ENCODE results near the gene RHEX.
"Not testable (repeated sequence)": the region's sequence is repeated elsewhere in the genome, so short reads cannot be mapped to it uniquely, and the experiment has no call there.

The RHEX gene

DNA sequence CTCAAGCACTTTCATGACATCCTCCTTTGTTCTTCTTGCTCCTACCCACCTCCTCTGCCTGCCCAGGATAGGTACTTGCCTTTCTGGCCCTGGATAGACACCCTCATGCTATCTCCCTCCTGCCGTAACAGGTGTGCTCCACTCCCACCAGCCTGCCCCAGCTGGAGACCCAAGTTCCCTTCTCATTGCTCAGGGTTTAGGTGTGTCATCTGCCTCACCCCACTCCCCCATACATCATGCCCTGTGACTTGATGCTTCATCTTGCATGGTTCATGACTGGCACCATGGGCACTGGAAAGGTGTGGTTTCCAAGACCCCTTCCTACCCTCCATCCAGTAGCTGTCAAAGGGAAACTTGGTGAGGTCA is 5.9 kb downstream of the RHEX start:
- no peak for DNase-seq (ENCODE audit: low read depth, low spot score)

DNA sequence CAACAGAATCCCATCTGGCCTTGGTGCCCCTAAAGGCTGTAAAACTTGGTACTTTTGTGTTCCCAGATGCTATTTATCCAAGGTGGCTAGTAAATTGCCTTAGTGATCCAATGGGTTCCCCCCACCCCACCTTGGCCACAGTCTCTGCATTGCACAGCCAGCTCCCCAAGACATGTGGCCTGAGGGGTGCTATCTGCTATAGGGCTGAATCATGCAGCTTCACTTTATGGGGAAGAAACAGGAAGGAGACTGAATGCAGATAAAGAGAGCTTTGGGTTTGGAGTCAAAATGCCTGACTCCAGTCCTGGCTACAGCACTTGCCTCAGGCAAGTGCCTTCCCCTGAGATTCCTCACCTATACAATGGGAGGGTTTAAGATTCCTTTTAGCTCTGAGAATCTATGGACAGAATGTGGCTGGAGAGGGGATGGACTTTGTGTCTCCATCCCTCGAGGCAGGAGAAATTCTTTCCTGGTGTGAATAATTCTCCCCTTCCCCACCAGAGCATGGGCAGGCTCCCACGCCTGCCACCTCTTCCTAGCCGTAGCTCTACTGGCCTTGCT is 6.5 kb downstream of the RHEX start:
- no peak for DNase-seq (ENCODE audit: low read depth, low spot score)

DNA sequence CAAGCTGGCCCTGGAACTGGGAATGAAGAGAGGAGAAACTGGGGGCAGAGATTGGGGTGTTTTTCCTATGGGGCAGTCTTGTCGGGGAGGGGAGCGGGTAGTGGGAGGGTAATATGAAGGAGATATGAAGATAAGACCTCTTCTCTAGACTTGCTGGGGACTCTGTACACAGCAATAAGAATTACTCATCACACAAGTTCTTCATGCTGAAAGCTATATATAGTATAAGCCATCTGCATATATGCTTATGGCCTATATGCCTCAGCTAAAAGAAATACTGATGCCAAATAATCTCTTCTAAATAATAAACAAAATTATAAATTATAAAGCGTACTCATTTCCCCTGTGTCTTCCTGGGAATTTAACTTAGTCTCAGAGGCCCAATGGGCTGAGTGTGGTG is 7.9 kb downstream of the RHEX start:
- no peak for DNase-seq (ENCODE audit: low read depth, low spot score)

DNA sequence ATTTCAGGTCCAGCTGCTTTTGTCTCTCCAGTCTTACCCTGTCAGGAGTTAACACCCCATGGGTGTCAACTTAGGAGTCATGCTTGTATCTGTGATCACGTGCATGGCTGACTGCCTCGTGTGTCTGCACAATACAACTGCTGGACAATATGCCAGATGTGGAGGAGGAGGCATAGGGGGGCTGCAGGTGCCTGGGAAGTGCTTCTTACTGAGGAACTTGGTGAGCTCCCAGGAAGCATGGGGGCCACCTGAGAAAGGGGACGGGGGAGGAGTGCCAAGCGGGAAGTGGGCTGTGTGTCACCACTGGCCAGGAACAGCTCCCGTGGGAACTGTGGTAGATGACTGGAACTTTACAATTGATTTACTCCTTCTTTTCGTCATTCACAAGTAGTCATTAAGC is 9.5 kb downstream of the RHEX start:
- no peak for DNase-seq (ENCODE audit: low read depth, low spot score)

DNA sequence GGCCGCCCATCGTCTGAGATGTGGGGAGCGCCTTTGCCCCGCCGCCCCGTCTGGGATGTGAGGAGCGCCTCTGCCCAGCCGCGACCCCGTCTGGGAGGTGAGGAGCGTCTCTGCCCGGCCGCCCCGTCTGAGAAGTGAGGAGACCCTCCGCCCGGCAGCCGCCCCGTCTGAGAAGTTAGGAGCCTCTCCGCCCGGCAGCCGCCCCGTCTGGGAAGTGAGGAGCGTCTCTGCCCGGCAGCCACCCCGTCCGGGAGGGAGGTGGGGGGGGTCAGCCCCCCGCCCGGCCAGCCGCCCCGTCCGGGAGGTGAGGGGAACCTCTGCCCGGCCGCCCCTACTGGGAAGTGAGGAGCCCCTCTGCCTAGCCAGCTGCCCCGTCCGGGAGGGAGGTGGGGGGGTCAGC is 11.0 kb downstream of the RHEX start:
- DNase-seq (ENCODE audit: low read depth, low spot score), result not testable (repeated sequence)

GRCh38 chr1:206064501-206064900 is 11.5 kb downstream of the RHEX start:
- not testable (repeated sequence) for DNase-seq (ENCODE audit: low read depth, low spot score)

GRCh38 chr1:206065547-206066145 is 12.7 kb downstream of the RHEX start:
- DNase-seq (ENCODE audit: low read depth, low spot score), result no peak

DNA sequence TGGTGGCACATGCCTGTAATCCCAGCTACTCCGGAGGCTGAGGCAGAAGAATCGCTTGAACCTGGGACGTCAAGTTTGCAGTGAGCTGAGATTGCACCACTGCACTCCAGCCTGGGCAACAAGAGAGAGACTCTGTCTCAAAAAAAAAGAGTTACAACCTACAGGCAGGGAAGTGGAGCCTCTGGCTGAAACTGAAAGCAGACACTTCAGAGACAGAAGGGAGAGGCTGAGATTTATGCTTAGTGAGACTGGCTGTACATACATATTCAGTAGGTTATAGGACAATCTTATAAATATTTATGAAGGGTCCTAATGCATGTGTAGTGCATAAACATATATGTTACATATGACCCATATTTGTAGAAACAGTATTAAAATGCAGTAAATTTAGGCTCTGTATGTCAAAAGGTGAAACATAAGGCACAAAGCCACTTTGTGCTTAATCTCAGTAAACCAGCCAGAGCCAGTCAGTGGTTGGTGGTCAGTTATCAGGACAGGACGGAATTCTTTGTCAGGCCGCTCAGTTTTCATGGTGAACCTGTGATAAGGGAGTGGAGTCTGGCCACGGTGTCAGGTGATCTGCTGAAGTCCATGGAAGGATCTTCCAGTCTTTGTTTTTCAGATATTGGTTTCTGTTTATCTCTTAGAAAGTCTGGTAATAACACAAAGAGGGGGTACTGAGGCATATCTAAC is 13.7 kb downstream of the RHEX start:
- no peak for DNase-seq (ENCODE audit: low read depth, low spot score)

GRCh38 chr1:206067486-206068227 is 14.7 kb downstream of the RHEX start:
- no peak for DNase-seq (ENCODE audit: low read depth, low spot score)

DNA sequence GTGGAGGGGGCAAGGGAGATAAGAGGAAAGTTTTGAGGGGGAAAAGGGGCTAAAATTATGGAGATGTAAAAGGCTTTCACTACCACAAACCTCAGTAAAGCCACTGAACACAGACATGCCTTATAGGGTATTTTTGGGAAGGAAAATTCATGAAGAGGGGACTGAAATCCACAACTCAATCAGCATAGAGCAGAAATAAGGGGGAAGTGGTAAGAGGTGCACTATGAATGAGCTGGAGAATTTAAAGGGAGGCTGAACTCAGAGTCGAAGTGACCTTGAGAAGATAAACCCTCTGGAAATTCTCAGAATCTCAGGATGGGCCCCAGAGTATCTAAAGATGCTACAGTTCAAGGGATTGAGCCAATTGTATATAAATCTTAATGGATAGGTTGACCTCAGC is 15.3 kb downstream of the RHEX start:
- DNase-seq (ENCODE audit: low read depth, low spot score), result no peak

GRCh38 chr1:206070627-206071304 is 17.8 kb downstream of the RHEX start:
- DNase-seq (ENCODE audit: low read depth, low spot score), result no peak

DNA sequence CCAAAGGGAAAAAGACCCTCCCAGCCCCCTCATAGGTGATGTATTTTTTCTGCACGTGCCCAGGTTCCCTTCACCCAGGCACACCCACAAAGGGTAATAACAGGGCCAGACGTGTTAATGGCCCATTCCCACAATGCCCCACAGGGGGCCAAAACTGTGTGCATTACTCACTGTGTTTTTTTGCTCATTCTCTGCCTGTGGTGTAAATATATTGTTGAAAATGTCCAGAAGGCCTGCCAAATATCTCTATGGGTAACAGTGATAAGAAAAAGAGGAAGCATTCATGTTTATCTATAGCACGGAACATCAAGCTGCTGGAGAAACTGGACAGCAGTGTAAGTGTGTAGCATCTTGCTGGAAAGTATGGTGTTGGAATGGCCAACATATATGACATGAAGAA is 21.9 kb downstream of the RHEX start:
- no peak for DNase-seq (ENCODE audit: low read depth, low spot score)

- DNase-seq (ENCODE audit: low read depth, low spot score), result no peak
Measured at GRCh38 chr1:206075786-206076755, 23.1 kb downstream of the RHEX start.

GRCh38 chr1:206079135-206079534 is 26.2 kb downstream of the RHEX start:
- no peak for DNase-seq (ENCODE audit: low read depth, low spot score)

- DNase-seq (ENCODE audit: low read depth, low spot score), result no peak
Measured at GRCh38 chr1:206080026-206080820, 27.2 kb downstream of the RHEX start.

GRCh38 chr1:206081856-206082255 is 28.9 kb downstream of the RHEX start:
- DNase-seq (ENCODE audit: low read depth, low spot score), result no peak

GRCh38 chr1:206082831-206083695 is 30.1 kb downstream of the RHEX start:
- no peak for DNase-seq (ENCODE audit: low read depth, low spot score)

DNA sequence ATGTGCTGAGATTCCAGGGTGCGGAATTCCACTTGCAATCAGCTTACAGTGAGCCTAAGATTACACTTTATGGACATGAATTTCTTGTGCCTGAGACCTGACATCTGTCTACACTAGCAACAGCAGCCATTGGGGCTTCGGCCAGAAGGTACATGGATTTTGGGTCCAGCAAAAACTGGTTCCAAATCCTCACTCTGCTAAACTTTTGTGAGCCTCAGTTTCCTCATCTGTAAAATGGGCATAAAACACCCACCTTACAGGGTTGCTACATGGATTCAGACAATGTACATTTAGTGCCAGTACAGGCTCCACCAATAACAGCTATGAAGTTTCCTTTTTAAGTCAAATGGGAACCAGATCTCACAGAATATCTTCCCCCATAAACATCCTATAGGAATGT is 30.8 kb downstream of the RHEX start:
- no peak for DNase-seq (ENCODE audit: low read depth, low spot score)

GRCh38 chr1:206087091-206087490 is 34.1 kb downstream of the RHEX start:
- no peak for DNase-seq (ENCODE audit: low read depth, low spot score)
